ENCODE measurements around the gene PRDM12. TPM values are rescaled to one million over a fixed set of nuclear protein-coding genes. Genes with fewer than 3 reads are reported as not detected.

Gene PRDM12
- total and polyA plus RNA-seq, 10 donors, result 0.06 to 0.07 TPM; not detected in 8

DNA sequence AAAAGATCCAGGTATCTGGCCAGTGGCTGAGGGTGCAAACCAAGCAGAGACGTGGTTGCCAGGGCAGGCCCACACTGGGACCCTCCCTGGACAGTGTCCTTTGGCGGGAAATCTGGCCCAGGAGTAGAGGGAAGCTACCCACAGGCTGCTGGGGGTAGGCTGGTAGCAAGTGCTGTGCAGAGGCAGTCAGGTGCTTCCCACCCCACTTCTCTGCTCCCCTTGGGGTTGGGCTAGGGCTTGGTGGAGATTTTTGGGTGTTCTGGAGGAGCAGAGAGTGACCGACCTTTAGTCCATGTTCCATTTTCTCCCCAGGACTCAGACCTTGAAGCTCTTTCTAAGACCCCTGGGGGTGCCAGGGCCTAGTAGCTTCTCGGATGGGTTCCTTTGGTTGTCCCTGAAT, 5.6 kb downstream of the PRDM12 start:
- DNase-seq, result no peak
- no peak overlapping the region for H3K27ac ChIP-seq
- peaks cover 7 to 44% (median 37%) of the 10 kb centered on the region in 7 donors for H3K27me3 ChIP-seq (replicated peaks in 1 of 7)
- peaks cover 9 to 22% (median 16%) of the 10 kb centered on the region in 6 donors for H3K4me1 ChIP-seq
- intact Hi-C loops (cut with DNase I; ENCODE audit: low total_unique reads), result no loop called here
- H3K36me3 ChIP-seq, result no peaks in the 10 kb centered on the region
- no peaks in the 10 kb centered on the region for H3K9me3 ChIP-seq
- TF ChIP-seq, protein P1, sequence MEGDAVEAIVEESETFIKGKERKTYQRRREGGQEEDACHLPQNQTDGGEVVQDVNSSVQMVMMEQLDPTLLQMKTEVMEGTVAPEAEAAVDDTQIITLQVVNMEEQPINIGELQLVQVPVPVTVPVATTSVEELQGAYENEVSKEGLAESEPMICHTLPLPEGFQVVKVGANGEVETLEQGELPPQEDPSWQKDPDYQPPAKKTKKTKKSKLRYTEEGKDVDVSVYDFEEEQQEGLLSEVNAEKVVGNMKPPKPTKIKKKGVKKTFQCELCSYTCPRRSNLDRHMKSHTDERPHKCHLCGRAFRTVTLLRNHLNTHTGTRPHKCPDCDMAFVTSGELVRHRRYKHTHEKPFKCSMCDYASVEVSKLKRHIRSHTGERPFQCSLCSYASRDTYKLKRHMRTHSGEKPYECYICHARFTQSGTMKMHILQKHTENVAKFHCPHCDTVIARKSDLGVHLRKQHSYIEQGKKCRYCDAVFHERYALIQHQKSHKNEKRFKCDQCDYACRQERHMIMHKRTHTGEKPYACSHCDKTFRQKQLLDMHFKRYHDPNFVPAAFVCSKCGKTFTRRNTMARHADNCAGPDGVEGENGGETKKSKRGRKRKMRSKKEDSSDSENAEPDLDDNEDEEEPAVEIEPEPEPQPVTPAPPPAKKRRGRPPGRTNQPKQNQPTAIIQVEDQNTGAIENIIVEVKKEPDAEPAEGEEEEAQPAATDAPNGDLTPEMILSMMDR (IDR thresholded peaks at IDR 0.05 in 8 of 11, conservative IDR thresholded peaks at IDR 0.05 in 3 of 11), result no peak
- TF ChIP-seq POLR2AphosphoS5 (IDR thresholded peaks at IDR 0.05), result no peak
- no peak for TF ChIP-seq POLR2A (IDR thresholded peaks at IDR 0.05)
- no peak overlapping the region for H3K4me3 ChIP-seq
- 68 to 84% (median 79%) methylated on average over 4 of the region's 4 CpGs for WGBS, 5 donors

GRCh38 chr9:130670644-130671043, 6.2 kb downstream of the PRDM12 start:
- Histone ChIP-seq H3K4me1 (peaks cover 6 to 15% (median 10%) of the 10 kb centered on the region in 6 donors), H3K4me3 (no peak overlapping the region), H3K9me3 (no peaks in the 10 kb centered on the region), H3K27ac (no peak overlapping the region), H3K36me3 (no peaks in the 10 kb centered on the region), H3K27me3 (replicated peaks in 1 of 7) (peaks cover 6 to 37% (median 30%) of the 10 kb centered on the region in 7 donors)
- intact Hi-C loops (cut with DNase I; ENCODE audit: low total_unique reads), result no loop called here
- TF ChIP-seq, protein P1 (IDR thresholded peaks at IDR 0.05 in 8 of 11, conservative IDR thresholded peaks at IDR 0.05 in 3 of 11), result no peak
- no peak for TF ChIP-seq POLR2AphosphoS5 (IDR thresholded peaks at IDR 0.05)
- no peak for TF ChIP-seq POLR2A (IDR thresholded peaks at IDR 0.05)
- no peak for DNase-seq
- WGBS, 5 donors, result 73 to 83% (median 76%) methylated on average over 6 of the region's 6 CpGs

DNA sequence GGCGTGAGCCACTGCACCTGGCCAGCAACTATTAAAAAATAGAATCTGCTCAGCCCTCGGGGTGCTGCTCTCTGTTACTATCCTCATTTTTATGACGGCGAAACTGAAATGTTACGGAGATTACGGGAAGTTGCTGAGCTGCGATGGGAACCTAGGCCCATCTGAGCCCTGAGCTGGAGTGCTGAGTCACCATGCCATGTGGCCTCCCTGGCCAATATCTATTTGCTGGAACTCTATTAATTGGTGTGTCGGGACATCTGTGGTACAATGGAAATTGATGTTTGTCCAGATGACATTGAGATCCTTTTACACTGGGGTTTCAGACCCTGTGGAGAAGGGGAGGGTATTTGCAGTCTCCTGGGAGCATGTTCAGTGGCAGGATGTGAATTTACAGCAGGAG, 8.1 kb downstream of the PRDM12 start:
- Histone ChIP-seq H3K4me1 (no peaks in the 10 kb centered on the region), H3K36me3 (no peaks in the 10 kb centered on the region), H3K4me3 (no peak overlapping the region), H3K9me3 (no peaks in the 10 kb centered on the region), H3K27ac (no peak overlapping the region), H3K27me3 (replicated peaks in 1 of 7) (peaks cover 0 to 24% (median 12%) of the 10 kb centered on the region in 7 donors)
- TF ChIP-seq, protein P1 (IDR thresholded peaks at IDR 0.05 in 8 of 11, conservative IDR thresholded peaks at IDR 0.05 in 3 of 11), result no peak
- no peak for TF ChIP-seq POLR2AphosphoS5 (IDR thresholded peaks at IDR 0.05)
- no peak for TF ChIP-seq POLR2A (IDR thresholded peaks at IDR 0.05)
- WGBS, 5 donors, result 87 to 91% (median 91%) methylated on average over 8 of the region's 8 CpGs
- intact Hi-C loops (cut with DNase I; ENCODE audit: low total_unique reads), result no loop called here
- no peak for DNase-seq

GRCh38 chr9:130672933-130673615, 8.7 kb downstream of the PRDM12 start:
- no peak for DNase-seq
- Histone ChIP-seq H3K4me1 (no peaks in the 10 kb centered on the region), H3K27me3 (replicated peaks in 1 of 7) (peaks cover 0 to 24% (median 6%) of the 10 kb centered on the region in 7 donors), H3K4me3 (no peak overlapping the region), H3K9me3 (no peaks in the 10 kb centered on the region), H3K36me3 (no peaks in the 10 kb centered on the region), H3K27ac (no peak overlapping the region)
- TF ChIP-seq, protein P1 (IDR thresholded peaks at IDR 0.05 in 8 of 11, conservative IDR thresholded peaks at IDR 0.05 in 3 of 11), result no peak
- TF ChIP-seq POLR2AphosphoS5 (IDR thresholded peaks at IDR 0.05) (no peak), POLR2A (IDR thresholded peaks at IDR 0.05) (no peak)
- 85 to 92% (median 88%) methylated on average over 8 to 12 of the region's 12 CpGs for WGBS, 5 donors
- intact Hi-C loops (cut with DNase I; ENCODE audit: low total_unique reads), result no loop called here

Data from spleen (tissue), 11 donors.